ENCODE results near the gene EEF2K. TPM values are rescaled to one million over a fixed set of nuclear protein-coding genes. Genes with fewer than 3 reads are reported as not detected.
A peak's percentile ranks its signal among the peaks of the same experiment; 100 is the strongest.
"Not testable (repeated sequence)": the region's sequence is repeated elsewhere in the genome, so short reads cannot be mapped to it uniquely, and the experiment has no call there.

The EEF2K gene
- 10.8 TPM for polyA plus RNA-seq (2013, experiment 1 of 2; ENCODE audit: insufficient read length)
- polyA plus RNA-seq (2013, experiment 2 of 2; ENCODE audit: insufficient read length): 12.4 TPM

DNA sequence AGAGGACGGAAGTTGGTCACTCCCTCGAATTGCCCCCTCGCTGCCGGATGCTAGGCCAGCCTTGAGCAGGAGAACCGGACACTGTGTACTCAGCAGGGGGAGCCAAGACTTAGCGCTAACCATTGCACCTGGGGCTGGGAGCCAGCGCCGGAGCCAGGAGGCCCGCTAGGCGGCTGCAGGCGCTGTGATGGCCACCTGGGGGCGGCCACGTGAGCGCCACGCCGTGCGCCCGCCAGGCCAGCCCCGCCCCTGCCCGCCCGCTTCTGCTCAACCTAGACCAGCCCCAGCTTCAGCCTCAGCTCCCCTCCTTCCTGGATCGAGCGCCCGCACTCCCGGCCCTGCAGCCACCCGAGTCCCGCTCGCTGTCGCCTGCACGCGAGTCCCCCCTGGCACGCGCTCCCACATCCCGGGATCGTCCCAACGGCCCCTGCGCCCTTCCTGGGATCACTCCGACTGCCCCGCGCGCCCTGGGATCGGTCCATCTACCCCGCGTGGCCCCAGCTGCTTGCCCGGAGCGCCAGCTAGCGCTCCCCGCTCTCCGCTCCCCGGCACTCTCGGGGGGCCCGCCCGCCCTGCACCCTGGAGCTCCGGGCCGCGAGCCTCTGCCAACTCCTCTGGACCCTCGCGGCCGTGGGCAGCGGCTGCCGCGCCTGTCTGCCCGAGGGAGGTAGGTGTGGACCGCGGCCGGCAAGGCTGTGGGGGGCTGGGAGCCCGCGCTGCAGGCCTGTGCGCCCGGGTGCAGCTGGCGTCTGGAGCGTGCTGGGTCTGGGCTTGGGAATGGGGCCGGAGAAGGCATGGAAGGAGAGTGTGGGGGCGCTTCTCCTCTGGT, at the start of gene EEF2K:
Gene EEF2K, plus strand, starts transcription at position 266 of the 829 bp plus-strand sequence. CDS start 19,452 bp downstream, outside the sequence.
- peak; percentile 94 for DNase-seq

DNA sequence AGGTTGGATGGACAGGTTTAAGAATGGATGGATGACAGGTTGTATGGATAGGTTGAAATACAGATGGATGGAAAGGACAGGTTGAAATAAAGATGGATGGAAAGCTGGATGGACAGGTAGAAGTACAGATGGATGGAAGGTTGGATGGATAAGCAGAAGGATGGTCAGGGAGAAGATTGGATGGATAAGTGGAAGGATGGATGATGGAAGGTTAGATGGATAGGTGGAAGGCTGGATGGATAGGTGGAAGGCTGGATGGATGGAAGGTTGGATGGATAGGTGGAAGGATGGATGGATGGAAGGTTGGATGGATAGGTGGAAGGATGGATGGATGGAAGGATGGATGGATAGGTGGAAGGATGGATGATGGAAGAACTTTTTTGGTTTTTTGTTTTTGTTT, 44.7 kb upstream of the EEF2K start:
- no peak for DNase-seq

DNA sequence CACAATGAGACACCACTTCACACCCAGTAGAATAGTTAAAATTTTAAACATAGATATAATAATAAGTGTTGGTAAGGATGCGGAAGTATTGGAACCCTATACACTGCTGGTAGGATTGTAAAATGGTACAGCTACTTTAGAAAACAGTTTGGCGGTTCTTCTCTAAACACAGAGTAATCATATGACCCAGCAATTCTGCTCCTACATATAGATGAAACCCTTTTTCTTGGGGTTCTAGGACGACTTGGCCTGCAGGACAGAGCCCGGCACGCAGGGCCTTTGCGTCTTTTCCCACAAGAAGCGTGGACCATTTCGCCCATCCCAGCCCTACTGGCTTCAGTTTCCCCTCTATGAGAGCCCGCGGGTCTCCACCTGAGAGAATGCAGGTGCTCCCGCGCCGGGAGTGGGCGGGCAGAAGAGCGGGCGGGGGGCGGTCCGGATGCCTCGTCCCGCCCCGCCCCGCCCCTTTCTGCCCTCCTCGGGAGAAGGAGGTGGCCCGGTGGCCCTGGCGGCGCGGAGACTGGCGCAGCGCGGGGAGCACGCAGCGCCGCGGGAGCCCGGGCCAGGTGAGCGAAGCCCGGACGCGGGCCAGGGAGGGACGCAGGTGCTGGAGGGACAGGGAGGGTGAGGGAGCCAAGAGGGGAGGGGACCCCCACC, 44.0 kb upstream of the EEF2K start, which contains the start of gene SDR42E2:
Gene SDR42E2, plus strand, starts transcription at position 508 of the 657 bp plus-strand sequence. CDS start 3,077 bp downstream, outside the sequence.
- no peak for DNase-seq

DNA sequence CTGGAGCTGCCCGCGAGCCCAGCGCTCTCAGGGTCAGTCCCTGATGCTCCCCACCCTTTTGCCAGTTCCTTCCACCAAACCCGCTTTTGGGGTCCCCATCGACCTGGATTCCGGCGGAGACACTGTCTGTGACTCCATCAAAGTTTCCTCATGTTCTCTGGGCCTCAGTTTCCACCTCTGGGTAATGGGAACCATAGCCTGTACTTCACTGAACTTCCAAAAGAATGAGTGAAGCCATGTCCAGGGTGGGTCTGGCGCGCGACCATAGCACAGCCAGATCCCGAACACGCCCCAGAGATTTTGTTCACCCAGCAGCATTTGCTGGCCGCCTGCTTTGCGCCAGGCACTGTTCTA, 43.4 kb upstream of the EEF2K start:
- DNase-seq: no peak

DNA sequence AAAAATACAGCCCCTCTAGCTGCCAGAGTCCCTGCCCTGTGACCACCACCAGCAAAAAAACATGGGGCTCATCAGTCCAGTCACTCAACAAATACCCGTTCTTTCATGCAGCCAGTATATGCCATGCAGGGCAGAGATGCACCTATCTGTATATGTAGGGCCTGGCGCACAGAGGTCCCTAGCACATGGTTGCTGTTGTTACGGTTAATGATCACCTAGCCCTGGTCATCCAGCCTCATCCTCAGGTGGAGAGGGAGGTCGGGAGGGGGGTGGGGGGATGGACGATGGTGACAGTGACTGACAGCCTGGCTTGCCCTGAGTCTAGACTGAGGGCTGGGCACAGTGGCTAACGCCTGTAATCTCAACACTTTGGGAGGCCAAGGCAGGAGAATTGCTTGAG, 42.3 kb upstream of the EEF2K start:
- no peak for DNase-seq

DNA sequence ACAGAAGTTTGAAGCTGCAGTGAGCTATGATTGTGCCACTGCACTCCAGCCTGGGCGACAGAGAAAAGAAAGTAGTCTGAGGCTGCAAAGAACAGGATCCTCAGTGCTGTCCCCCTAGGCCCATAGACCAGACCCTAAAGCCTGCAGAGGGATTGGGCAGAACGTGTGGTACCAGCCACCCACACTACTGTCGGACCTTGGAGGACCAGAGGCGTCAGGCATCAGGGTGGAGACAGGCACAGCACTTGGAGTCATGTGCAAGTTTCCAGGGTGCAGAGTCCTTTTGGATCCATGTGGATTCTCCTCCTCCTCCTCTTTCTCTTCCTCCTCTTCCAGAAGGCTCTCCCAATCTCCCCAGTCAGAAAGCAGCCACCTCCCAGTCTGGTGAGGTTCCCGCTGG, 41.6 kb upstream of the EEF2K start:
- DNase-seq: no peak

DNA sequence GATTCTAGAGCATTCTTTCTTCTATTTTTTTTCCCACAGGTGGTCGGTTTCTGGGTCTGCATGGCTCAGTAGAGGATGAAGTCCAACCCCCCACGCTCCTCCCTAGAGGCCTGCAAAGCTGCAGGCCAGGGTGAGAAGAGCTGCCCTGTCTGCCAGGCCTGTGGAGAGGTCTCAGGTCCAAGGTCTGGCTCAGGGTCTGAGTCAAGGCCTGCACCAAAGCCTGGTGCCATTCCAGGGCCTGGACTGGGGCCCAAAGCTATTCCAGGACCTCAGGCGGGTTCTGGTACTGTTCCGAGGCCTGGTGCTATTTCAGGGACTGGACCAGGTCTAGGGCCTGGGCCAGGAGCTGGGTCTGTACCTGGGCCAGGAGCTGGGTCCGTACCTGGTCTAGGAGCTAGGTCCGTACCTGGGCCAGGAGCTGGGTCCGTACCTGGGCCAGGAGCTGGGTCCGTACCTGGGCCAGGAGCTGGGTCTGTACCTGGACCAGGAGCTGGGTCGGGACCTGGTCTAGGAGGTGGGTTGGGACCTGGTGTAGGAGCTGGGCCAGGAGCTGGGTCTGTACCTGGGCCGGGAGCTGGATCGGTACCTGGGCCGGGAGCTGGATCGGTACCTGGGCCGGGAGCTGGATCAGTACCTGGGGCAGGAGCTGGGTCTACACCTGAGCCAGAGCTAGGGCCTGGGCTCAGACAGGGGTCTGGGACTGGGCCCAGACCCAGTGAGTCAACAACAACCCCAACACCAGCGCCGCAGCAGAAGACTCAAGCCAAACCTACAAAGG, 40.4 kb upstream of the EEF2K start:
- DNase-seq: no peak

DNA sequence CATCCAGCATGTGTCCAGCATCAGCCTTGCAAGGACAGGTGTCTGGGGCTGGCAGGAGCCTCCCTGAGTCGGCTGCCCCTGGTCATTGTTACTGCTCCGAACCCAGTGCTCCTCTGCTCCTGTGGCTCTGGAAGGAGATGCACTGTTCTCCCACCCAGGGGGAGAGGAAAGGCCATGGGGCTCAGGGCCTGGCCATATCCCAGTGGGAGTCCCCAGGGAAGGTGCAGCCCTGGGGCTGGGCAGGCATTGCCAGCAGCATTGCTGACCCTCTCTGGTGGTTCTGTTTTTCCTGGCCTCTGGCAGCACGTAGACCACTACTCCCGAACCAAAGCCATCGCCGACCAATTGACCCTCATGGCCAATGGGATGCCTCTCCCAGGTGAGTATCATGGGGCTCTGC, 34.1 kb upstream of the EEF2K start:
- DNase-seq: no peak

DNA sequence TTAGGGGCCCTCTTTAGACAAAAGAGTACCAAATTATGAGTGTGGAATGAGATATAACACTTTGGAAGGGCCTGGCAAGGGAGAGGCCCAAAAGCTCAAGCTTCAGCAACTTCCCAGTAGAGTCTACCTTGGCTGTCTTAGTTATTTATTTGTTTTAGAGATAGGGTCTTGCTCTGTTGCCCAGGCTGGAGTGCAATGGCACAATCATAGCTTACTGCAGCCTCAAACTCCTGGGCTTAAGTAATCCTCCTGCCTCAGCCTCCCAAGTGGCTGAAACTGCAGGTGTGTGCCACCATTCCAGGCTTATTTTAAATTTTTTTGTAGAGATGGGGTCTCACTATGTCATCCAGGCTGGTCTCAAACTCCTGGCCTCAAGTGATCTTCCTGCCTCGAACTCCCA, 33.4 kb upstream of the EEF2K start:
- not testable (repeated sequence) for DNase-seq

DNA sequence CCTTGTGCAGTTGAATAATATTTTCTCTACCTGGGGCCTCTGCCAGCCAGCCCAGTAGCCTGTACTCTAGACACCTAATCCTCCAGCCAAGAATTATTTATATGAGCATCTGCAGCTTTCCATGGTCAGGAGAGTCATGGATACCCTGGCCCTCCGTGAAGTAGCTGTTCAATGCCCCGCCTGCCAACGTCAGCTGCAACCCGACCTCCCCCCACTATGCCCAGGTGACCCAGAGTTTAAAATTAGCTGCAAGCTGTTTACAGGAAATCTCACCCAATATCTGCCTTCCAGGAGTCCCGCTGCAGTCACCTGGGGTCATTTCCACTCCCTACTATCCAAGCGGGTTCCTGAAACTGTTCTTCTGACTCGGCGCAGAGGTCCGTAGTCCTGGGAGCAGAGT, 31.4 kb upstream of the EEF2K start:
- DNase-seq: no peak

DNA sequence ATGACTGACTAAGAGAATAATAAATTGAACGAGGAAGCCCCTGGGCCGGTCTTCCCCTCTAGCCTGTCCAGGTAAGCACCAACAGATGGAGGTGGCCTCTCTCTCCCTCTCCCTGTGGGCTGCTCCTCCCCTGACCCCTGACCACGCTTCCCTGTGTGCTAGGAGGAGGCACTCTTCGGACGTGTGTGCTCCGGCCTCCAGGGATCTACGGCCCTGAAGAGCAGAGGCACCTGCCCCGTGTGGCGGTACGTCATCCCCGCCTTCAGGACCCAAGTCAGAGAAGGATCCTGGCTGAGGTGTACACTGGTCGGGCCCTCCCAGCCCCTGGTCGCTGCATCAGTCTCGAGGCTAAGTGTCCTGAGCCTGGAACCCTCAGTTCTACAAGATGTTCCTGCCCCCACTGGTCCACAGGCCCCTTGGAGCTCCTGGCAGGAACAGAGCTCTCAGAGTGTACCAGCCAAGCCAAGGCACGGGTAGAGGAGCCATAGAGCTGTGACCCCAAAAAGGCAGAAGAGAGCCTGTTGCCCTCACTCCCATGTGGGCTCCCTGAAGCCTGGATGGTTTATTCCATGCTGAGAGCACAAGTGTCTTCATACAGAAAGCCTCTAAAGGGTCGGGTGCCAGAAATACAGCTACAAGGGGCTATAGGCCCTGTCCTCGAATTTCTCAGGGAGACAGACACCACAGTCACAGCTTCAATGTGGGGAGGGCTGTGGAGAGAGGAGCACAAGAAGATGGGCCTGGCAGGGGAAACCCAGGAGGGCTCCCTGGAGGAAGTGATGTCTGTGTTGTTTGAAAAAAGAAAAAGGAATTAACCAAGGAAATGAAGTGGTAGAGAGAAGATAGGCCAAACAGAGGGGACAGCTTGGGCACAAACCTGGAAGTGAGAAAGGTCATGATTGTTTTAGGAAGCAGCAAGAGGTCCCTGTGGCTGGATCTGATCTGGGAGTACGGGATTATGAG, 27.8 kb upstream of the EEF2K start:
- DNase-seq: no peak

DNA sequence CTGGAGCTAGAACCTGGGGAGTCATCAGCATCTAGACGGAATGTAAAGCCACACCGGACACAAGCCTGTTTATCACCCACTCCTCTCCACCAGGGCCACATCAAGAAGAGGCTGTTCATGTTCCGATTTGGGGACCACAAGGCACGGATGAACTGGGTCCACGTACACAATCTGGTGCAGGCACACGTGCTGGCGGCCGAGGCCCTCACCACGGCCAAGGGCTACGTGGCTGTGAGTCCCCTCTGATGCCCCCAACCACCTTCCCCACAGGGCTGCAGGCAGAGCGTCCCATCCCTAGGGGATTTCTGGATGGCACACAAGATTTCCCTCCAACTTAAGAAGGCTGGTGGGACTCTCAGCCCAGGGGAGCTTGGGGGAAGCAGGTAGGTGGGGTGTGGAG, 24.7 kb upstream of the EEF2K start:
- DNase-seq: no peak

DNA sequence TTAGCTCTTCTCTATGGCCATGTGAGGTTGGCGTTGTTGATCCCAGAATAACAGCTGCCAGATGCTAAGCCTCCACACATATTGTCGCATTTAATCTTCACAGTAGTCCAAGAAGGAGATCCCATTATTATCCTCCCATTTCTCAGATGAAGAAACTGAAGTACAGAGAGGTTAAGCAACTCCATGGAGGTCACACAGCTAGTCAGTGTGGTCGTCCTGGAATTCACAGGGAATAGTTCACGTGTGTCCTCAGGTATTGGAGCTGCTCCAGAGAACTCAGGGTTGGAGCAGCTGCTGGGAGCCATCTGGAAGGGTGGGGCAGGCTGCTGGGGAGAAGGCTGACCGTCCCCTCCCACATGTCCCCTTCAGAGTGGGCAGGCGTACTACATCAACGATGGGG, 24.2 kb upstream of the EEF2K start:
- no peak for DNase-seq

DNA sequence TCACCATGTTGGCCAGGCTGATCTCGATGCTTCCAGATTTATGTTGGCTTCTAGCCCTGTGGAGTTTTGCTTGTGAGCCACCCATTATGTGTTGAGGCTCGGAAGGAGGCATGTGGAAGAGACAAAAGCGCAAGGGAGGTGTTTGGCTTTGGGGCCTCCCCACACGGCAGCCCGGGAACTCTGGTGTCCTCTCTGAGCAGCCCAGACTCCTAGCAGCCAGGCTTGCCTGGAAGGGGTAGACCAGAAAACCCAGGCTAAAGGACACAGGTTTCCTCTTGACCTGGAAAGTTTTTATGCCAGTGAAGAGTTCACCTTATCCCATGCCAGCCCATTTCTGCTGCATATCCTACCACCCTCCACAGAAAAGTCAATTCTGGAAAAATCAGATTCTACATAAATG, 22.7 kb upstream of the EEF2K start:
- no peak for DNase-seq

DNA sequence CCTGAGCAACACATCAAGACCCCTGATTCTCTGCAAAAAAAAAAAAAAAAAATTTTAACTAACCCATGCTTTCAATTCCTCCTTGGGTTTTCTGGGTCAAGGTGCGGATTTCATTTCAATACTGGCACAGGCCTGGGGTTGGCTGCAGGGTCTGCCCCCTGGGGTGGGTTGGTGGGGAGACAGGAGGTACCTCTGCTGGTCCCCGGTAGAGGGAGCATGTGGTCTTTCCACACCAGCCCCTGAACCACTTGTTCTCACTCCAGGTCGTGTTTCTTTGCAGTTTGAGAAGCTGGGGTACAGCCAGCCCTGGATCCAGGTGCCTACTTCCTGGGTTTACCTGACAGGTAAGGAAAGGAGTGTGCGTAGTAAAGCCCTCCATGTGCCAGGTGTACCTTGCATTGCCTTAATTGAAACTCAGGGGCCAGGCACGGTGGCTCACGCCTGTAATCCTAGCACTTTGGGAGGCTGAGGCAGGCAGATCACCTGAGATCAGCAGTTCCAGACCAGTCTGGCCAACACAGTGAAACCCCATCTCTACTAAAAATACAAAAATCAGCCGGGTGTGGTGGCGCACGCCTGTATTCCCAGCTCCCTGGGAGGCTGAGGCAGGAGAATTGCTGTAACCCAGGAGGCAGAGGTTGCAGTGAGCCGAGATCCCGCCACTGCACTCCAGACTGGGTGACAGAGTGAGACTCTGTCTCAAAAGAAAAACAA, 22.0 kb upstream of the EEF2K start:
- DNase-seq: no peak

DNA sequence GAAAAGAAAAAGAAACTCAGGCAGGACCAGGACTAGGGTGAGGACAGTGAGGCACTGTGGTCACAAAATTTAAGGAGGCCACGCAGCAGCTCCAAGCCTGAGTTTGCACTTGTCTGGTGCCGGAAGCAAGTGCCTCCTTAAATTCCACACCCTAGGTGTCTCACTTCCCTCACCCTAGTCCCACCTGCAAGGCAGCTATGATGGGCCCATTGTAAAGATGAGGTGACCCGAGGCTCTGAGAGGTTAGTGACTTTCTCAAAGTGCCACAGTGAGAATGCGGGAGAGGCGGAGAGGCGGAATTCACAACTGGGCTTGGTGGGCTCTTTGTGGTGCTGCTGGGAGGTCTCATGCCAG, 21.5 kb upstream of the EEF2K start:
- no peak for DNase-seq

DNA sequence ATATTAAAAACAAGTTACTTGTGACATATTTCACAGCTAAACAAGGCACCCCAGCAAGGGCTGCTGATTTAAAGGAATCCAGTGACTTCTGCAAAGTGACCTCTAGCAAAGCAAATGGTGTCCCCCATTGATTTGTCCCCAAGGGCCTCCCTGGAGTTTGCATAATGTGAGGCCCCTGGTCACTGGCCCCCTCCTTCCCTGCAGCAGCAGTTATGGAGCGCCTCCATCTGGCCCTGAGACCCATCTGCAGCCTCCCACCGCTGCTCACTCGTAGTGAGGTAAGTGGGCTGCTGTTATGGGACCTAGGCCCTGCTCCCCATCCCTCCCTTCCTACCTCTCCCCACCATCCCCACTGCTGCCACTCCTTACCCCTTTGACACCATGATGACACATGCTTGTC, 19.6 kb upstream of the EEF2K start:
- no peak for DNase-seq

DNA sequence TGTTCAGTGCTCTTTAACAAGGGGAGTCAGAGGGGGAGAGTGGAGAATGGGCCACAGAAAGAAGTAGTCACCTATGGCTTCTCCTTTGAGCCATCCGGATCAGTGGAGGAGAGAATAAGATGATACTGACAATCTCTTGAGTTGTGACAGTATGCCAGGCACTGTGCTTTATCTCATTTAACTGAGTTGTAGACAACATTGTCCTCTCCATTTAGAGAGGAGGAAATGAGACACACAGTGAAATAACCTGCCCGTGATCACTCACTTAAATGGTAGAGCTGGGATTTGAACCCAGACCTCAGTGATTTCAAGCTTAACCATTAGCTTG, 17.8 kb upstream of the EEF2K start:
- DNase-seq: no peak

DNA sequence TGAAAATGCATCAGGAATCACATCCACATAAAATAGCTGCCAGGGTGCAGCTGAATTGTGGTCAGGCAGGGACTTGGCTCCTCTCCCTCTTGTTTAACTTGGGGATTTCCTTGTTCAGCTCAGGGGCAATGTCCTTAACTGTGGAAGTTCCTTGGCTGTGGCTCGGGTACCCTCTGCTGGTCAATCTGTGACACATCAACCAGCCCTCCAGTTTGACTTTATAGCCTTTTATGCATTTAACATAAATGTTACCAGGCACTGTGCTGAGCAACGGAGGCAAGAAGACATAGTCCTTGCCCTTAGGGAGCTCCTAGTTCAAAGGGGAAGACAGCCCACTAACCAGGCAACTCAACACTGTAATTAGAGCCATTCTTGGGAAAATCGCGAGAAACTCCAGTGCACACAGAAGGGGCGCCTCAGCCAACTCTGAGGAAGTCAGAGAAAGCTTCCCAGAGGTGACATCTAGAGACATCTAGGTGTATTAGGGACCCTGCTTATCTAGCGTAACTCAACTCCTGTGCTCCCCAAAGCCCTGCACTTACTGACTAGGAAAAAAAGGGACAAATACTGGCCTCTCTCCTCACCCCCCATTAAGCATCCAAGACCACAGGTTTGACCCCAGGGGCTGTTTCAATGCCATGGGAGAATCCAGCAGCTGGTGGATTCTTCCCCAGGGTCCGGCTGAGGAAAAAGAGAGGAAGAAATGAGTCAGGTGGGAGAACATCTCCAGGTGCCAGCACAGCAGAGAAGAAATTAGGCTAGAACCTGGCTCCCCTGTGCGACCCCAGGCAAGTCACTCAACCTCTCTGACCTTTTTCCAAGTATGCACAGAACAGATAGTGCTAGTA, 17.3 kb upstream of the EEF2K start:
- DNase-seq: peak; percentile 80

DNA sequence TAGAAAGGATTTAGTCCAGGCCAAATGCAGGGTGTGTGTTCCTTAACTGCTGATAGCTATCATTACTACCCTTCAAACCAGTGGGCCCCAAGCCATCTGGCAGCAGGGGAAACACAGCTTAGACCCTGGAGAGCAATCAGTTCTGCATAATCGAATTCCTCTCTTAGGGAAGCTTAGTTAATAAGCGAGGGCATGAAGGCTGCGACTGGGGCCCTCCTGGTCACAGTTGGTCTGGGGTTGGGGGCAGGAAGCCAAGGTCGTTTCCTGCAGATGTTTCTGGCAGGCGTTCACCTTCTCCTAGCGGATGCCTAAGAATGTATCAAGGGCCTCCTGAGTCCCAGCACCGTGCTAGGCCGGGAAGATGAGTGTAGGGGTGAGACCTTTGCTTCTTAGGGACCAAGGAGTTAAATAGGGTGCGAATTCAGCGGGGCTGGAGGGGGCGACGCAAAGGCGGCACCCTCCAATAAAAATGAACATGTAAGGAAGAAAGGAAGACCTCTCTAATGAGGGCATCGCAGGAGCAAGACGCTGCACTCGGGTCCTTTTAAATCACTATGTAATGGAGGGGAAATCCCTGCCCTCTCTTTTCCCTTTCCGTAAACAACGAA, 16.5 kb upstream of the EEF2K start:
- DNase-seq: no peak
